MM.1S (cell line): Measurements from ENCODE around the gene KRTAP5-8.
"Not testable (repeated sequence)": the region's sequence is repeated elsewhere in the genome, so short reads cannot be mapped to it uniquely, and the experiment has no call there.

Experiments used
- EZH2 ChIP-seq: fragments of 300-600 bp; sonication (generic); optimal IDR thresholded peaks from 2 replicates; pipeline ENCODE3; 2017; ENCODE audit warnings: low read depth, mild to moderate bottlenecking, antibody characterized with exemption, low read length, mixed read lengths
- TF ChIP-seq, protein P1 (sequence below): fragments of 300-600 bp; sonication (generic); IDR thresholded peaks from 2 replicates; pipeline ENCODE4 v1.5.1; 2016; ENCODE audit warnings: antibody characterized with exemption, low read length, mixed read lengths

DNA sequence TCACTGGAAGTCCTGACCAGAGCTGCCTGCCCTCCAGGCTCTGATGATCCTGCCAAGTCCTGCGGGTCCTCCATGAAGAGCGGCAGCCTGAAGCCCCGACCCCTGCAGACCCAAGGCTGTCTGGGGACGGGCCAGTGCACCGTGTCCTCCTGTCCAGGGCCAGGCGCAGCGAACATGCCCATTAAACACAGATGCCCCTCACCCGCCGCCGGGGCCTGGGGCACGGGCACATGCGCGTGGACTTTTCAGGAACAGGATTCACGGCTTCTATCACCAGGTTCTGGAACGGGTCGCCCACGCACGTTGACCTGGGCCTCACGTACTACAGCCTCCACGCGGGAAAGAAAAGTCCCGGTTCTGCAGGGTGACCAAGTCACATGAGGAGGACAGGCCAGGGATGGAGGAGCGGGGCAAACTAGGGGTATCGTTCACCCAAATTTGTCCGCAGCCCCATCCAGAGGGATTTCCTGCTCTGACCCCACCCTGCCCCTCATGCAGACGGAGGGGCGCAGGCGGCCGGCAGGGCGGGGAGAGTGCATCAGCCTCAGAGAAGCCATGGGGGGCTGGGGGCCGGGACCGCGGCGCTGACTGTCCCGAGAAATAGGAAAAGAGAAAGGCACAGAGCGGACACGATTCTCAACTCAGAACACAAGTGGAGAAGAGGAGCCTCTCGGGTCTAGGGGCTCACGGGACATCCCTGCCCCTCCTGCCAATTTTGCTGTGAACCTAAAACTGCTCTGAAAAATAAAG lies 33.5 kb downstream of the KRTAP5-8 start:
- TF ChIP-seq, protein P1, sequence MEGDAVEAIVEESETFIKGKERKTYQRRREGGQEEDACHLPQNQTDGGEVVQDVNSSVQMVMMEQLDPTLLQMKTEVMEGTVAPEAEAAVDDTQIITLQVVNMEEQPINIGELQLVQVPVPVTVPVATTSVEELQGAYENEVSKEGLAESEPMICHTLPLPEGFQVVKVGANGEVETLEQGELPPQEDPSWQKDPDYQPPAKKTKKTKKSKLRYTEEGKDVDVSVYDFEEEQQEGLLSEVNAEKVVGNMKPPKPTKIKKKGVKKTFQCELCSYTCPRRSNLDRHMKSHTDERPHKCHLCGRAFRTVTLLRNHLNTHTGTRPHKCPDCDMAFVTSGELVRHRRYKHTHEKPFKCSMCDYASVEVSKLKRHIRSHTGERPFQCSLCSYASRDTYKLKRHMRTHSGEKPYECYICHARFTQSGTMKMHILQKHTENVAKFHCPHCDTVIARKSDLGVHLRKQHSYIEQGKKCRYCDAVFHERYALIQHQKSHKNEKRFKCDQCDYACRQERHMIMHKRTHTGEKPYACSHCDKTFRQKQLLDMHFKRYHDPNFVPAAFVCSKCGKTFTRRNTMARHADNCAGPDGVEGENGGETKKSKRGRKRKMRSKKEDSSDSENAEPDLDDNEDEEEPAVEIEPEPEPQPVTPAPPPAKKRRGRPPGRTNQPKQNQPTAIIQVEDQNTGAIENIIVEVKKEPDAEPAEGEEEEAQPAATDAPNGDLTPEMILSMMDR = not testable (repeated sequence)
- not testable (repeated sequence) for TF ChIP-seq EZH2
